Measurements from ENCODE around the gene PVALEF. TPM values are rescaled to one million over a fixed set of nuclear protein-coding genes. Genes with fewer than 3 reads are reported as not detected.

PVALEF gene
- total RNA-seq, 1 donor from 2014 or later, result not detected

GRCh38 chr17:81157848-81158687 is 7.2 kb upstream of the PVALEF start:
- no peak for DNase-seq (ENCODE audit: low spot score, unreplicated experiment)
- H3K27ac Mint-ChIP-seq, result no peak overlapping the region
- no peak for TF ChIP-seq CTCF (IDR thresholded peaks at IDR 0.05; ENCODE audit: unreplicated experiment)
- no peaks in the 10 kb centered on the region for H3K4me1 Mint-ChIP-seq (ENCODE audit: low read depth)
- no peaks in the 10 kb centered on the region for H3K36me3 Mint-ChIP-seq (ENCODE audit: insufficient read depth)
- H3K9me3 Mint-ChIP-seq (ENCODE audit: low read depth), result no peaks in the 10 kb centered on the region
- H3K27me3 Mint-ChIP-seq, result no peaks in the 10 kb centered on the region
- no peak overlapping the region for H3K4me3 Mint-ChIP-seq (ENCODE audit: low read depth)

DNA sequence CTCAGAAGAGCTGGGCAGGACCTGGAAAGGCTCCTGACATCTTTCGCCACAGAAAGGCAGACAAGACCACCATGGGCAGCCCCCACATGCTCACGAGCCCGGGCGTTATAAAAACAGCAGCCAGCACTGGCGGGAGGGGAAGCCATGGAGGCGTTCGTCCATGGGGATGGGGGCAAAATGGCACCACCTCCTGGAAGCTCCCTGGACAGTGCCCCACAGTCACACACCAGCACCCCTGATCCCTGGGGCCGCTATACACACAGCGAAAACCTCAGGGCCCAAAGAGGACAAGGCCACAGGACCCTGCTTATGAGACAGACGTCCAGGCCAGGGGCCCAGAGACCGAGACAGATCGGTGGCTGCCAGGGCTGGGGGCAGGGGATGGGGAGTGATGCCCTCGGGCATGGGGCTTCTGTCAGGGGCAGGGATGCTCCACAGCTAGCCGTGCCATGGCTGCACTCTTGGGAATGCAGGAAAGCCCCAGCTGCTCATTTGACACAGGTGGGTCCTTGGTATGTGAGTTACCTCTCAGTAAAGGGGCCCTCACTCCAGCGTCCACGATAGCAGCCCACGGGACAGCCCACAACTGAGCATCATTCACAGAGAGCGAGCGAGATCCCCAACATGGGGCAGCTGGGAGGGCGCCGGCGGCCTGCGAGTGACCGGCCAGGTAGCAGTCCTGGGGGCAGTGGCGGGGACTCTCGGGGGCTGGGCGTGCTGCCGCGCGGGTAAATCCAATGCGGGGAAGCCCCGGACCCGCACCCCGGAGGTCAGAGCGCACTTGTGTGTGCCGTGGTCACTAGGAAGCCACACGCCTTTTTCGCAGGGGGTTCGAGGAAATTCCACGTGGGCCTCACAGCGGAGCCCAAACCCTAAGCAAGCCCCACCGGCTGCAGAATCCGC is 6.4 kb upstream of the PVALEF start:
- Mint-ChIP-seq H3K4me1 (ENCODE audit: low read depth) (no peaks in the 10 kb centered on the region), H3K4me3 (ENCODE audit: low read depth) (no peak overlapping the region), H3K36me3 (ENCODE audit: insufficient read depth) (no peaks in the 10 kb centered on the region), H3K9me3 (ENCODE audit: low read depth) (no peaks in the 10 kb centered on the region), H3K27me3 (no peaks in the 10 kb centered on the region), H3K27ac (no peak overlapping the region)
- TF ChIP-seq CTCF (IDR thresholded peaks at IDR 0.05; ENCODE audit: unreplicated experiment), result no peak
- DNase-seq (ENCODE audit: low spot score, unreplicated experiment), result no peak

DNA sequence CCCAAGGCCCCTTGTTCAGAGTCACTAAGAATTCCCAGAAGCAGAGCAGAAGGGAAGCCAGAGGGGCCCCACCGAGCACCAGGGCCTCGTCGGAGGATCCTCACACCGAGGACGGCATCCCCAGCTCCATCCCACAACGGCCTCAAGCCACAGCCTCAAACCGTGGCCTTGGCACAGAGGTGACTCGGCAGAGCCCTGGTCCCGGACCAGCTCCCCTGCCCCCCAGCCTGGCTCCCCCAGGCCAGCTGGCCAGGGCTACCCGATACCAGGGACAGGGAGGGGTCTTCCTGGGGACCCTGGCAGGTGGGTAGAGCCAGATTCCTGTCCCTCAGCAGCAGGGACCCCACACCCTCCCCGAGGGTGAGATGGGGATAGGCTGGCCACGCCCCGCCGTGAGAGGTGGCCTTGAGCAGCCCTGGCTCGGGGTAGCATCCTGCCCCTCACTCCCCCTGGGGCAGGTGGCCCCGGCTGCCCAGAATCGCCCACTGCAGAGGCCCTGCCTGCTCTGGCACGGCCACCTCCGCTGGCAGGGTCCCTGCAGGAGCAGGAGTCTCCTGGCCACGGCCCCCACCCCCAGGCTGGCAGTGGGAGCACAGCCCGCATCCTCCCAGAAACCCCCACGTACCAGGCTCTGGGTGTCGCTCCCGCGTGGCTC is 5.6 kb upstream of the PVALEF start:
- H3K36me3 Mint-ChIP-seq (ENCODE audit: insufficient read depth), result no peaks in the 10 kb centered on the region
- H3K27ac Mint-ChIP-seq, result no peak overlapping the region
- DNase-seq (ENCODE audit: low spot score, unreplicated experiment), result no peak
- H3K27me3 Mint-ChIP-seq, result no peaks in the 10 kb centered on the region
- H3K4me3 Mint-ChIP-seq (ENCODE audit: low read depth), result no peak overlapping the region
- TF ChIP-seq CTCF (IDR thresholded peaks at IDR 0.05; ENCODE audit: unreplicated experiment), result no peak
- peaks cover 2% of the 10 kb centered on the region for H3K4me1 Mint-ChIP-seq (ENCODE audit: low read depth)
- no peaks in the 10 kb centered on the region for H3K9me3 Mint-ChIP-seq (ENCODE audit: low read depth)

GRCh38 chr17:81160306-81160705 is 5.0 kb upstream of the PVALEF start:
- Mint-ChIP-seq H3K4me1 (ENCODE audit: low read depth) (peaks cover 2% of the 10 kb centered on the region), H3K4me3 (ENCODE audit: low read depth) (no peak overlapping the region), H3K36me3 (ENCODE audit: insufficient read depth) (no peaks in the 10 kb centered on the region), H3K27me3 (no peaks in the 10 kb centered on the region), H3K27ac (no peak overlapping the region), H3K9me3 (ENCODE audit: low read depth) (no peaks in the 10 kb centered on the region)
- TF ChIP-seq CTCF (IDR thresholded peaks at IDR 0.05; ENCODE audit: unreplicated experiment), result no peak
- DNase-seq (ENCODE audit: low spot score, unreplicated experiment), result no peak
